HG02678 (cell line): ENCODE data around the gene COL19A1.
A peak's percentile ranks its signal among the peaks of the same experiment; 100 is the strongest.
"Not testable (repeated sequence)": the region's sequence is repeated elsewhere in the genome, so short reads cannot be mapped to it uniquely, and the experiment has no call there.

Experiments used
- ATAC-seq: cut with Tn5 transposase; IDR thresholded peaks from one replicate; pipeline ENCODE4 v1.9.1; 2021; ENCODE audit warnings: mild to moderate bottlenecking, moderate library complexity; ENCODE audit not compliant: unreplicated experiment

Gene COL19A1

GRCh38 chr6:69957985-69958559, 91.7 kb downstream of the COL19A1 start:
- ATAC-seq: no peak

DNA sequence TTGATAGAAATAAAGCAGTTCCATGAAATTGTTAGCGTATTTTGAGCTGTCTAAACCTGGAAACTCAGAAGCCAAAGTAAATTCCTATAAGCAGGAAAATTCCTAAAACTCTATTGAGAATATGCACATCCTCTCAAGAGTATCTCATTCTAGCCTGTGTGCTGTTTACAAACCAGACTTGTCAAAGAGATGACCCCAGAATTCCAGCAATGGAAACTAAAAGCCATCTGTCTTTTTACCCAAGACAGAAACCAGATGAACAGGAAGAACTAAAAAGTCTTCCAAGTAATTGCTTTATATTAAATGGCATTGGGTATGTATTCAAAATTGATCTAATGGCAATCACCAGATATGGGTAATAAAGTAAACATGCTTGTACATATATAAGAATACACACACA, 92.6 kb downstream of the COL19A1 start:
- no peak for ATAC-seq

DNA sequence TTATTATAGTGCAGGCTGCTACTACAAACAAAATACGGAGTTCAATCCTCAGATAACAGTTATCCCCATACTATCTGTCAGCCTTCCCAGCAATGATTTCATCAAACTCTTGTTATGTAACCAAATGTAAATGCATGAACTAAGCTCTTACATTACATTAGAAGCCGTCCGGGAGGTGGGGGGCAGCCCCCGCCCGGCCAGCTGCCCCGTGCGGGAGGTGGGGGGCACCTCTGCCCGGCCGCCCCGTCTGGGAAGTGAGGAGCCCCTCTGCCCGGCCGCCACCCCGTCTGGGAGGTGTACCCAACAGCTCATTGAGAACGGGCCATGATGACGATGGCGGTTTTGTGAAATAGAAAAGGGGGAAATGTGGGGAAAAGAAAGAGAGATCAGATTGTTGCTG, 99.6 kb downstream of the COL19A1 start:
- not testable (repeated sequence) for ATAC-seq

GRCh38 chr6:69973138-69973537, 106.8 kb downstream of the COL19A1 start:
- no peak for ATAC-seq

DNA sequence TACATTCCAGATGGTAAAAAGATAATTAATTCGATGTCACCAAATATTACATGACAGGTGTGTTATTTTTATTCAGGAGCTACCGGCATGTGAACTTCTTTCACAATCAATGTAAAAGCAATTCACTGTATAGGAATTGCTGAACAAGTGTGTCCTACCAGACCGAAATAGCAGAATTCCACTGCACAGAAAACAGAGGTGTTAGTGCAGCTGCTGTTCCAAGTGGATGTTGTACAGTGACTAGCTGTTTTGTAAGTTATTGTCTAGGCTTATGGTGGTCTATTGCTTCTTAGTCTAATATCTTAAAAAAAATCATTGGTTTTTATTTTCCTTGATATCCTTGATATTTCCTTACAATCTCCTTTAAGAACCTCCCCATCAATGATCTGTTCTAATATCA, 107.4 kb downstream of the COL19A1 start:
- ATAC-seq: no peak

GRCh38 chr6:69974193-69974592, 107.8 kb downstream of the COL19A1 start:
- ATAC-seq: no peak

DNA sequence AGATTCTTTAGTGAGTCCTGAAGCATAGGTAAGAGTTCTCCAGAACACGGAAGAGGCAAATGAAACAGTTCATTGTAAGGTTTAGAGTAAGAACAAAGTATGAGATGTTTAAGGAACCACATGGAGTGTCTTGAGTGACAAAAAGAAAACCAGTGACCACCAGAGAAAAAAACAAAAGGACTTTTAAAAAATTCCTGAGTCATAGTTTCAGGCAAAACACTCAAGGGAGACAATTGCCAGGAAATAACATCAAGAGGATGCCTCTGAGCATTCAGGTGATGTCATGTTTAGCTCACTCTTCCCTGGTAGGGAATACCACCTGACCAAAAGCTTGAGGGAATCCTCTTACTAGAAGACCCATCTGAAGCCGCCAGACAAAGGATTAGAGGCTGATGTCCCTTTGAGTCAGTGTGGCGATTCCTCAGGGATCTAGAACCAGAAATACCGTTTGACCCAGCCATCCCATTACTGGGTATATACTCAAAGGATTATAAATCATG, 110.3 kb downstream of the COL19A1 start:
- ATAC-seq: no peak

GRCh38 chr6:69980624-69981023, 114.3 kb downstream of the COL19A1 start:
- ATAC-seq: no peak

GRCh38 chr6:69984506-69984905, 118.2 kb downstream of the COL19A1 start:
- ATAC-seq: no peak

GRCh38 chr6:69985180-69985579, 118.8 kb downstream of the COL19A1 start:
- ATAC-seq: peak; percentile 51

DNA sequence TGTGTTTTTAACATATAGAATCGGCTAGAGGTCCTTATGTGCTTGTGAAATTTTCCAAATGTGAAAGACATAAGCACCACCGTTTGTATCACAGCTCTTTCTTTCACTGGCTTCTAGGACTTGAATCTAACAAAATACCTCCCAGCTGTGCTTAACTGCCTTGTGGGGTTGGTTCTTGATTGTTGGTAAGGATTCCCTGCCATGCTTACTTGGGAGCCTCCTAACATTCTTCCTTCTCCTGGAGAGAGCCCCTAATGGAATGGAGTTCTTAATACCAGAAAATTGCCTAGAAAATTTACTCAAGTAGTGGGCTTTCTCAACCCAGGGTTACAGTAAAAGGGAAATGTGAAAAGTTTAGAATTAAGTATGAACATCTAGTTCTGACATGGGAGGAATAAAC, 121.2 kb downstream of the COL19A1 start:
- no peak for ATAC-seq

- ATAC-seq: peak; percentile 42
Observed at GRCh38 chr6:69988458-69989126, 122.2 kb downstream of the COL19A1 start.

GRCh38 chr6:69994251-69994650, 127.9 kb downstream of the COL19A1 start:
- ATAC-seq: no peak

- no peak for ATAC-seq
Observed at GRCh38 chr6:70008189-70008588, 141.8 kb downstream of the COL19A1 start.

DNA sequence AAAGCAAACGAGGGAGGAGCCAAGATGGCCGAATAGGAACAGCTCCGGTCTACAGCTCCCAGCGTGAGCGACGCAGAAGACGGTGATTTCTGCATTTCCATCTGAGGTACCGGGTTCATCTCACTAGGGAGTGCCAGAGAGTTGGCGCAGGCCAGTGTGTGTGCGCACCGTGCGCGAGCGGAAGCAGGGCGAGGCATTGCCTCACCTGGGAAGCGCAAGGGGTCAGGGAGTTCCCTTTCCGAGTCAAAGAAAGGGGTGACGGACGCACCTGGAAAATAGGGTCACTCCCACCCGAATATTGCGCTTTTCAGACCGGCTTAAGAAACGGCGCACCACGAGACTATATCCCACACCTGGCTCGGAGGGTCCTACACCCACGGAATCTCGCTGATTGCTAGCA, 144.0 kb downstream of the COL19A1 start:
- ATAC-seq: not testable (repeated sequence)

DNA sequence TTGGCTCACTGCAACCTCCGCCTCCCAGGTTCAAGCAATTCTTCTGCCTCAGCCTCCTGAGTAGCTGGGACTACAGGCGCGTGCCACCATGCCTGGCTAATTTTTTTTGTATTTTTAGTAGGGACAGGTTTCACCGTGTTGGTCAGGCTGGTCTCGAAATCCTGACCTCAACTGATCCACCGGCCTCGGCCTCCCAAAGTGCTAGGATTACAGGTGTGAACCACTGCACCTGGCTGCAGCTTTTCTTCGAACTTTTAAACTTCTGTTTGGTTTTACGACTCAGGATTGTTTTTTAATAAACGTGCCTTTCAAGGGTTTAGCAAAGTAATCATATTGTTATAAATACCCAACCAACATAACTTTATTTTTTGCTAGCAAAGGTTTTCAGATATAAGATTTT, 156.8 kb downstream of the COL19A1 start:
- not testable (repeated sequence) for ATAC-seq

DNA sequence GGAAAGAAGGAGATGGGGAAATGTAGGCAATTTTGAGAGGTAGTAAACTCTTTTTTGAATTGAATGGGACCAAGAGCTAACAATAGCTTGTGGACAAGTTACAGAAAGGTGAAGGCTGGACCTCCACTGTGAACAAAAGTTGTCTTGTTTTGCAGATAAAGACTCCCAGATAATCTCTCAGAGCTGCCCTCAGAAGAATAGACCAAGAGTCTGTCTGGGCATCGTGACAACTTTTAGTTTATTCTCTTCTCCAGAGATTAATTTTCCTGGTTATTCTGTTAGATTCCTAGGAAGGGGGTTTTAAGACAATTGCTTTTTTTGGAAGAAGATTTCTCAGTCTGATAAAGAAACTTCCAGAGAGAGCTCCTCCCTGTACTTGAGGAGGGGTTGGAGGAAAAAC, 161.9 kb downstream of the COL19A1 start:
- no peak for ATAC-seq

DNA sequence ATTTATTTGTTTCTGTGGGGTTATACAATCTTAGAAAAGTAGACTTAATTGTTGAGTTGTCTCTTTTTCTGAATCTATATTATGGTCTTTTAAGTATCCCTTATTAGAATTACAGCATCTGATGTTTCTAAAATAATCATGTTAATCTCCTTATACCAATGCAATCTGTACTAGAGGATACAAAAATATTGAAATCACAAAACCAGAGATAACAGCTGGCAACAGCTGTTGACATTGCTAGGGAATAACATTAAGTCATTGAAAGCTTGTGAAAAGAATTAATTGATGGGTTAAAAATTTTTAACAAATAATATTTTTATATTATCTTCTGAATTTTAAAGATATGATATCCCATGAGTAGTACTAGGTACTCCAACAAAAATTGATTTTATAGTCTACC, 162.6 kb downstream of the COL19A1 start:
- ATAC-seq: no peak

DNA sequence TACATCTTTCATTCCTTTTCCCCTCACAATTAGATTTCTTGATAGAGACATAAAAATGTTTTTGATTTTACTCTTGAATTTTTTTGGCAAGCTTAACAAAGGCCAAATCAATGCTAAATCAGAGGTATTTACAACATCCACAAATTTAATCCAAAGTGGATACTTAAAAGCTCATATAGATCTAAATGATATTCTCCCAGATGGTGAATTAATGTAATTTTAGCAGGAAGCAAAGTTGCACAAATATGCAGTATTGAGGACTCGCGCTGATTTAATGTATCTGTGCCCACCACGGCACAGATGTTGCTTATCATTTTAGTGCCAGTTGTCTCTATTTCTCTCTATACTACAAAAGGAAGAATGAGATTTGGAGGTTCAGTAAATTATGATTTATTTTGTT, 167.4 kb downstream of the COL19A1 start:
- ATAC-seq: no peak

DNA sequence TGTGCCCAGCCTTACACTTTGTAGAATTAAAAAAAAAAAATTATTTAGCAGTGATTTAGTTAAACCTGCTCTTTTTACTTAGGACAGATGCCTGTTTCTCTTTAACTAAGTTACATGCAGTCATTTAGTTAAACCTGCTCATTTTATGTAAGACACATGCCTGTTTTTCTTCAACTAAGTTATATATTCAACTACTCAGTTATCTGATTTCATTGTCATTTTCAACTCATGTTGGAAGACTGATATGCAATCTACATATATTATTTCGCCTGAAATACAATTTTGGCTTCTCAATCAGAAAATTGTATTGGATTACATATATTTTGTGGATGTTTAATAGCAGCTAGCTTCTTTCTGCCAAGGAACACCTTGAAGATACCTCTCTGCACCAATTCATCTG, 171.1 kb downstream of the COL19A1 start:
- ATAC-seq: no peak

GRCh38 chr6:70040766-70041165, 174.4 kb downstream of the COL19A1 start:
- ATAC-seq: no peak

- ATAC-seq: no peak
Observed at GRCh38 chr6:70041411-70041810, 175.1 kb downstream of the COL19A1 start.

DNA sequence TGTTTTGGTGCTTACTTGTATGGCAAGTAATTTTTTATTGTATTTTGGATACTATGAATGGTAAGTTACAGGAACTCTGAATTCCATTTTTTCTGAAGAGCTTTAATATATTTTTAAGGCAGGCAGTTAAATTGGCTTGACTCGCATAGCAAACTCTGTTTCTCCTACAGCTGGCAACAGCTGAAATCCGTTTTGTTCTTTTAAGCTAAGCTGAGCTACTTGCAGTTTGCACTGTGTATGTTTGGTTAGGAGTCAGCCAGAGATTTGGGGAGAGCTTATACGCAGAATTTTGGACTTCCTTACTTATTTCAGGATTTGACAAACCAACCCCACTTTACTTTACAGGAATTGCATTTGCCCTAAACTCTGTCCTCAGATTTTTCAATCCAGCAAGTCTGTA, 179.1 kb downstream of the COL19A1 start:
- no peak for ATAC-seq
